Right lobe of liver (tissue), 6 donors: ENCODE measurements around the gene NUDT4. TPM values are rescaled to one million over a fixed set of nuclear protein-coding genes. Genes with fewer than 3 reads are reported as not detected.

Experiments used
- ATAC-seq, 4 donors: fragments of 200-7000 bp; cut with Tn5 transposase; one replicate each; pipeline ENCODE4 v1.9.1; 2020; ENCODE audit warnings: mild to moderate bottlenecking in 4 of 4, moderate library complexity in 4 of 4
- DNase-seq, 3 donors: peaks; one replicate each; pipeline ENCODE4 v3.0.0-alpha.2; 2020
- H3K27ac ChIP-seq, 3 donors: fragments of 200-600 bp; one replicate each; pipeline ENCODE4 v1.8.0; 2022
- H3K27me3 ChIP-seq, 2 donors: fragments of 200-600 bp; one replicate each; pipeline ENCODE4 v1.8.0; 2022
- H3K36me3 ChIP-seq, 4 donors: fragments of 200-600 bp; sonication (generic) in 1 of 4; one replicate each; pipeline versions ENCODE4 v1.5.1 to v1.8.0; 2017 to 2022; ENCODE audit warnings: control low read depth in 1 of 4
- H3K4me1 ChIP-seq, 4 donors: fragments of 200-600 bp; sonication (generic) in 1 of 4; one replicate each; pipeline versions ENCODE4 v1.5.1 to v1.8.0; 2017 to 2022; ENCODE audit warnings: control low read depth in 1 of 4
- H3K4me3 ChIP-seq, 3 donors: fragments of 200-600 bp; one replicate each; pipeline ENCODE4 v1.8.0; 2022
- H3K9me3 ChIP-seq, 4 donors: fragments of 200-600 bp; sonication (generic) in 1 of 4; one replicate each; pipeline versions ENCODE4 v1.5.1 to v1.8.0; 2017 to 2022; ENCODE audit warnings: control low read depth in 1 of 4
- POLR2A ChIP-seq: fragments of 450-650 bp; IDR thresholded peaks from one replicate; pipeline ENCODE4 v1.6.1; 2017; ENCODE audit warnings: antibody characterized with exemption, mild to moderate bottlenecking
- WGBS: methylation state at CpG from one replicate; pipeline ENCODE4 v1.1.6; 2018; ENCODE audit warnings: low coverage, low lambda C conversion rate; ENCODE audit not compliant: insufficient coverage; ENCODE audit errors: missing lambda C conversion rate; 5-methylcytosine and 5-hydroxymethylcytosine counted together
- intact Hi-C, 2 donors: fragments of 100-400 bp; cut with DNase I; formaldehyde crosslinking; loops; one replicate each; pipeline versions ENCODE4 v1.11.2 to v1.14.1; 2022
- total RNA-seq, 6 experiments: library from RNA; depleted of rRNA in 2 of 6; stranded (reverse); fragments of >200 nt in 2 of 6; fragmentation: NEBNext Ultra II Directional in 3 of 6; extraction: Animal tissue kit (Norgen Biotek cat#: 25700) in 3 of 6; gene quantifications; one replicate each; pipeline versions ENCODE4 v1.1.0 to v1.2.4, GENCODE V29; 2016 to 2023
- TF ChIP-seq, protein P1 (sequence below), 4 donors: fragments of 200-600 bp in 3 of 4; fragments of 450-650 bp in 1 of 4; IDR thresholded peaks; one replicate each; pipeline versions ENCODE4 v1.5.1 to v1.8.0; 2016 to 2022; ENCODE audit warnings: antibody characterized with exemption in 4 of 4, mild to moderate bottlenecking in 2 of 4
- donor health status: DM: no; HTN: yes; CAD: no.
- donor health status: DM: no; HTN: no; CAD: no.
- donor health status: DM: no; HTN: no; CAD: no.
- donor health status: DM: no; HTN: yes; CAD: no.
- donor health status: DM: no; HTN: yes; CAD: no.

The NUDT4 gene
- total RNA-seq, 6 experiments from 2014 or later: 13.1 to 23.1 (median 20.3) TPM

DNA sequence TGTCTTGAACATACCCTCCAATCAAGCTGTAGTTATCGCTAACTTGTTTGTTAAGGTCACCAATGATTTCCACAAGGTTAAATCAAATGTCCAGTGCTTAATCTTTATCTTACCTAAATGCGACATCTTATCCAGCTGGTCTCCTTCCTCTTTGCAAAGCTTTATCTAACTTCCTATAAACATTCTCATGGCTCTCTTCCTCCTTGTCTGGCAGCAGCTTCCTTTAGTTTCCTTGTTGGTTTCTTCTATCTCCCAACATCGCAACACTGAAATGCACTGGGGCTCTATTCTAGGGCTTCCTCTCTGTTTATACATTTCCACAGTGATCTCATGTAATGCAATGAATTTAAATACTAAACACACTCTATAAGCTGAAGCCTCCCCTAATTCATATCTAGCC is 35.3 kb downstream of the NUDT4 start:
- WGBS: 37% methylated on average over 3 of the region's 3 CpGs
- Histone ChIP-seq H3K9me3 (no peaks in the 10 kb centered on the region), H3K4me3 (no peak overlapping the region), H3K27ac (no peak overlapping the region), H3K27me3 (no peaks in the 10 kb centered on the region), H3K36me3 (peaks cover 0 to 8% (median 0%) of the 10 kb centered on the region in 4 donors), H3K4me1 (no peaks in the 10 kb centered on the region)
- ATAC-seq (peak in 1 of 4 donors; percentile 27), DNase-seq (no peak)
- intact Hi-C loops: no loop called here
- TF ChIP-seq POLR2A: no peak
- TF ChIP-seq, protein P1, sequence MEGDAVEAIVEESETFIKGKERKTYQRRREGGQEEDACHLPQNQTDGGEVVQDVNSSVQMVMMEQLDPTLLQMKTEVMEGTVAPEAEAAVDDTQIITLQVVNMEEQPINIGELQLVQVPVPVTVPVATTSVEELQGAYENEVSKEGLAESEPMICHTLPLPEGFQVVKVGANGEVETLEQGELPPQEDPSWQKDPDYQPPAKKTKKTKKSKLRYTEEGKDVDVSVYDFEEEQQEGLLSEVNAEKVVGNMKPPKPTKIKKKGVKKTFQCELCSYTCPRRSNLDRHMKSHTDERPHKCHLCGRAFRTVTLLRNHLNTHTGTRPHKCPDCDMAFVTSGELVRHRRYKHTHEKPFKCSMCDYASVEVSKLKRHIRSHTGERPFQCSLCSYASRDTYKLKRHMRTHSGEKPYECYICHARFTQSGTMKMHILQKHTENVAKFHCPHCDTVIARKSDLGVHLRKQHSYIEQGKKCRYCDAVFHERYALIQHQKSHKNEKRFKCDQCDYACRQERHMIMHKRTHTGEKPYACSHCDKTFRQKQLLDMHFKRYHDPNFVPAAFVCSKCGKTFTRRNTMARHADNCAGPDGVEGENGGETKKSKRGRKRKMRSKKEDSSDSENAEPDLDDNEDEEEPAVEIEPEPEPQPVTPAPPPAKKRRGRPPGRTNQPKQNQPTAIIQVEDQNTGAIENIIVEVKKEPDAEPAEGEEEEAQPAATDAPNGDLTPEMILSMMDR (IDR thresholded peaks at IDR 0.05): no peak

DNA sequence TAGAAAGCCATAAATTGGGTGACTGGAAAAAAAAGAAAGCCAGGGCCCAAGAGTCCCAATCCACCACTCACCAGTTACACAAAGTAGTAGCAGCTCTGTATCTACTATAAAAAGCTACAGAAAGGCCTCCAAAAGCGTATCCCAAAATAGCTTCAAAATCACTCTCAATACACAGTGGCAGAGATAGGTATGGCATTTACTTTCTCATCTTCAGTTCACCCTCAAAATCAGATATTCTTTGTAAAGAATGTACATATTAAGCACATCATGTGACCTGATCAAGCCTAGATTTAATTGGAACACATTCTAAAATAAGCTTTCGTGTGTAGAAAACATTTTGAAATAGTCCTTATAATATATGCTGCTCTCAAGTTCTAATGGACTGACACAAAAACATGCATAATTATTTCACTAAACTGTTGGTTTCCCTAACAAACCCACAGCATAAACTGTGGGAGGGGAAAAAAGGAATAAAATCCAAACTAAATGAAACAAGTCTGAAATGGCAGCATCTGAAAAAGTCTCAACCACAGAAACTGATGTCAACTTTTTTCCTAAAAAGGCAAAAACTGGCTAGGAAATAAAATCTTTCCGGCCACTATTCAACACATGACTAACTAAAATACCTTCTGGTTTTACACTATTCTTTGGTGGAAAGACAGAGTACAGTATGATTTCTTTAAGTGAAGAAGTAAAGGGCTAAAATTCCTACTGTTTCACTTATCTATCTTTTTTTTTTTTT is 38.2 kb downstream of the NUDT4 start:
- DNase-seq (no peak), ATAC-seq (no peak)
- Histone ChIP-seq H3K4me1 (no peaks in the 10 kb centered on the region), H3K36me3 (no peaks in the 10 kb centered on the region), H3K9me3 (no peaks in the 10 kb centered on the region), H3K4me3 (no peak overlapping the region), H3K27ac (no peak overlapping the region), H3K27me3 (no peaks in the 10 kb centered on the region)
- TF ChIP-seq POLR2A: no peak
- TF ChIP-seq, protein P1 (IDR thresholded peaks at IDR 0.05): no peak
- WGBS: 68% methylated on average over 3 of the region's 3 CpGs
- intact Hi-C loops: no loop called here

DNA sequence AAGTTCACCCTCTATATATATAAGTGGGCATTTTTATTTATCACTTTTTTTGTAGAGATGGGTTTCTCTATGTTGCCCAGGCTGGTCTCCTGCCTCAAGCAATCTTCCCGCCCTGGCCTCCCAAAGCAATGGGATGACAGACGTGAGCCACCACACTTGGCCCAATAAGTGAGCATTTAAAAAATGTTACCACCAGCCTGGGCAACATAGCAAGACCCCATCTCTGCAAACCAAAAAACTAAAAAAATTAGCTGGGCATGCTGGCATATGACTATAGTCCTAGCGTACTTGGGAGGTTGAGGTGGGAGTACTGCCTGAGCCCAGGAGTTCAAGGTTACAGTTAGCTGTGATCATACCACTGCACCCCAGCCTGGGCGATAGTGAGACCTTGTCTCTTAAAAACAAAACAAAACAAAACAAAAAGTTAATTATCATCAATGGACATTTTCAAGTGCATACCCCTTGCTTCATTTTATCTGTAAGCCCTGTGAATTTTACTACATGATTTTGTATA is 40.3 kb downstream of the NUDT4 start:
- Histone ChIP-seq H3K27me3 (no peaks in the 10 kb centered on the region), H3K9me3 (no peaks in the 10 kb centered on the region), H3K4me3 (no peak overlapping the region), H3K27ac (no peak overlapping the region), H3K4me1 (no peaks in the 10 kb centered on the region), H3K36me3 (no peaks in the 10 kb centered on the region)
- ATAC-seq: no peak
- WGBS: 83% methylated on average over 4 of the region's 4 CpGs
- intact Hi-C loops: no loop called here
- TF ChIP-seq POLR2A: no peak
- TF ChIP-seq, protein P1 (IDR thresholded peaks at IDR 0.05): no peak
- no peak for DNase-seq

DNA sequence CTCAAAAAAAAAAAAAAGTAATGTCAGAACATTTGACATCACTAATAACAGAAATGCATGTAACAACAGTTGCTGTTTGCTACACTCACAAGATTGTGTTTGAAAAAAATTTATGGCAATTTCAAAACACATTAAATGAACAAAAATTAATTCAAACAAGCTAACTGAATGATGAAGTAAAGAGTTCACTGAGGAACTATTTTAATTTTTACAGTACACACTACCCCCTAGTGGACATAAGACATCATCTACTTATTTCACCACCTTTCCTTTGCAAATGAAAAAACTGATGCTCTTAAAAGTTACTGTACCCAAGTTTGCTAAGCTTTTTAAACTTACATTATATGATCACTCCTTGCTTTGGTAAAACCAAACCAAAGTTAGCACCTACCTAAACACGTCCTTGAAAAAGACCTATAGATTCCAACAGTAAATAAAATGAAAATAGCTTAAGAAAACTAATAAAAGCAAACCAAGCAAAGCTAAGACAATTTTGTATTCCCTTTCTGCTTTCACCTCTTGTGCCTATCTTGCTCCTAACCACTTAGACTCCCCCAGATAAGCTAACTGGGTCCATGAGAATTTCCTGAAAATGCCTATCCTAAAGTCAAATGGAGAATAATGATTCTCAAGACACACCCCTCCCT is 41.8 kb downstream of the NUDT4 start:
- no peaks in the 10 kb centered on the region for H3K9me3 ChIP-seq
- no peaks in the 10 kb centered on the region for H3K27me3 ChIP-seq
- H3K36me3 ChIP-seq: no peaks in the 10 kb centered on the region
- DNase-seq (no peak), ATAC-seq (peak; percentile 83 to 91 (median 88))
- intact Hi-C loops: no loop called here
- H3K4me3 ChIP-seq: no peak overlapping the region
- H3K27ac ChIP-seq: no peak overlapping the region
- H3K4me1 ChIP-seq: no peaks in the 10 kb centered on the region
- 11% methylated on average over 1 of the region's 1 CpG for WGBS
- TF ChIP-seq, protein P1 (IDR thresholded peaks at IDR 0.05): peak; percentile 66 to 76 (median 72)
- no peak for TF ChIP-seq POLR2A
